ENCODE data around the gene INSM1. TPM values are rescaled to one million over a fixed set of nuclear protein-coding genes. Genes with fewer than 3 reads are reported as not detected.

The INSM1 gene
- total RNA-seq, 1 experiment from 2014 or later, result 0.07 TPM

GRCh38 chr20:20334489-20334888, 33.4 kb upstream of the INSM1 start:
- no peak overlapping the region for H2AFZ ChIP-seq (ENCODE audit: low read depth, low read length, poor library complexity, severe bottlenecking)
- peaks cover 12% of the 10 kb centered on the region; the same call in 1 of the 2 replicates for H3K27me3 ChIP-seq (ENCODE audit: insufficient read depth, low read length)
- TF ChIP-seq SP1 (IDR thresholded peaks at IDR 0.05; ENCODE audit: low read depth) (no peak), REST (IDR thresholded peaks at IDR 0.05; ENCODE audit: low read depth) (no peak), ZFX (IDR thresholded peaks at IDR 0.05) (no peak), ELF1 (IDR thresholded peaks at IDR 0.05; ENCODE audit: borderline replicate concordance, low read depth) (no peak), JUND (IDR thresholded peaks at IDR 0.05) (no peak), RAD21 (IDR thresholded peaks at IDR 0.05; ENCODE audit: low read depth) (no peak), YY1 (IDR thresholded peaks at IDR 0.05; ENCODE audit: extremely low read depth, insufficient replicate concordance, low read depth, low read length) (no peak), ZNF274 (IDR thresholded peaks at IDR 0.05; ENCODE audit: low read depth, low read length) (no peak), CEBPB (IDR thresholded peaks at IDR 0.05; ENCODE audit: low read depth) (no peak), EGR1 (IDR thresholded peaks at IDR 0.05; ENCODE audit: low read depth) (no peak), CTCF (IDR thresholded peaks at IDR 0.05 in 2 of 3, conservative IDR thresholded peaks at IDR 0.05 in 1 of 3; ENCODE audit: borderline replicate concordance in 1 of 3, insufficient read depth in 1 of 3, low read depth in 2 of 3, low read length in 2 of 3) (no peak), FOSL1 (IDR thresholded peaks at IDR 0.05; ENCODE audit: low read depth) (no peak), POLR2A (IDR thresholded peaks at IDR 0.05; ENCODE audit: borderline replicate concordance, extremely low read depth, insufficient read depth, insufficient read length) (no peak), ATF3 (IDR thresholded peaks at IDR 0.05) (no peak), SIN3A (IDR thresholded peaks at IDR 0.05; ENCODE audit: low read depth) (no peak), TCF7L2 (IDR thresholded peaks at IDR 0.05; ENCODE audit: borderline replicate concordance, extremely low read depth, insufficient read depth, insufficient read length) (no peak), SRF (IDR thresholded peaks at IDR 0.05; ENCODE audit: low read depth) (no peak), ZBTB33 (IDR thresholded peaks at IDR 0.05; ENCODE audit: extremely low read depth, insufficient replicate concordance, low read length) (no peak), CBX3 (IDR thresholded peaks at IDR 0.05; ENCODE audit: low read depth) (no peak)
- no peaks in the 10 kb centered on the region for H4K20me1 ChIP-seq (ENCODE audit: insufficient read depth)
- no peaks in the 10 kb centered on the region for H3K79me2 ChIP-seq (ENCODE audit: insufficient read depth, low read length)
- BruUV-seq (replicated peaks), result no TSS peak
- no peak overlapping the region for H3K9ac ChIP-seq (ENCODE audit: low read length)
- H3K36me3 ChIP-seq (ENCODE audit: control insufficient read depth in 1 of 2, insufficient read depth in 2 of 2, low read length in 2 of 2), result no peaks in the 10 kb centered on the region
- CTCF ChIA-PET, result no interaction called here
- no peak overlapping the region for H3K27ac ChIP-seq (ENCODE audit: low read depth, low read length)
- ATAC-seq, result no peak
- H3K4me3 ChIP-seq (replicated peaks in 1 of 2; ENCODE audit: low read depth in 1 of 2, low read length in 2 of 2), result no peak overlapping the region
- DNase-seq (ENCODE audit: low read depth, low spot score), result no peak
- no peaks in the 10 kb centered on the region for H3K9me2 ChIP-seq (ENCODE audit: insufficient read depth)
- H3K4me1 ChIP-seq (ENCODE audit: control insufficient read depth in 1 of 2, insufficient read depth in 2 of 2, low read length in 2 of 2), result no peaks in the 10 kb centered on the region
- intact Hi-C loops (cut with micrococcal nuclease), result no loop called here
- H3K4me2 ChIP-seq (ENCODE audit: low read length), result no peak overlapping the region
- H3K9me3 ChIP-seq (ENCODE audit: control insufficient read depth in 1 of 2, insufficient read depth in 1 of 2, low read depth in 1 of 2, low read length in 2 of 2), result no peaks in the 10 kb centered on the region
- POLR2A ChIA-PET, result no interaction called here
- RAD21 ChIA-PET (ENCODE audit: low non-redundant PET in 1 of 2, low total read pairs in 2 of 2, uncharacterized antibody in 2 of 2, unreplicated experiment in 2 of 2), result no interaction called here
